ENCODE results near the gene HMGCS1. TPM values are rescaled to one million over a fixed set of nuclear protein-coding genes. Genes with fewer than 3 reads are reported as not detected.

HMGCS1 gene
- total RNA-seq, 2 experiments from 2014 or later = 105 TPM

DNA sequence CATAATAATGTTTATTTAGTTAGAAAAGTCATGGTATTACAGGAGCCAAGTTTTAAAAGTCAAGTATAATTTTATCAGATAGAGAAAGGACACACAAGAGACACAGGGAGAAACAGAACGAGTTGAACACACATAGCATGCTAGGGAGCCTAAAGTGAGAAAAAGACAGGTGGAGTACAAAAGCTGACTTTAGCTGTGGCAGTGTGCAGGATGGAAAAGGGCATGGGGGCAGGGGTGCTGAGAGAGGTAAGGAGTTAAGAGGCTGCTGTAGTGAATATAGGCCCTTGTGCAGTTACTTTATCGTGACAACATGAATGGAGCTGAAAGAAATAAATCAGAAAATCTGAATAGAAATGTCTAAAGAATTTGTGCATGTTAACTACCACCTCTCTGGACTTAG is 18.0 kb downstream of the HMGCS1 start:
- no peak overlapping the region for H3K4me3 Mint-ChIP-seq
- peak overlapping the region; percentile 19 for H3K27ac Mint-ChIP-seq
- DNase-seq = no peak
- intact Hi-C loops (cut with micrococcal nuclease) = no loop called here
- H3K4me1 Mint-ChIP-seq (ENCODE audit: low read depth) = peaks cover 1% of the 10 kb centered on the region
- CTCF ChIA-PET = interaction anchor here (0.6 kb wide), 1 partner anchor 382 kb away, joined by 3 read pairs; no protein-coding TSS in a partner anchor
- no peaks in the 10 kb centered on the region for H3K9me3 Mint-ChIP-seq
- peaks cover 57% of the 10 kb centered on the region for H3K36me3 Mint-ChIP-seq (ENCODE audit: low read depth)
- H3K27me3 Mint-ChIP-seq (ENCODE audit: low read depth) = no peaks in the 10 kb centered on the region

DNA sequence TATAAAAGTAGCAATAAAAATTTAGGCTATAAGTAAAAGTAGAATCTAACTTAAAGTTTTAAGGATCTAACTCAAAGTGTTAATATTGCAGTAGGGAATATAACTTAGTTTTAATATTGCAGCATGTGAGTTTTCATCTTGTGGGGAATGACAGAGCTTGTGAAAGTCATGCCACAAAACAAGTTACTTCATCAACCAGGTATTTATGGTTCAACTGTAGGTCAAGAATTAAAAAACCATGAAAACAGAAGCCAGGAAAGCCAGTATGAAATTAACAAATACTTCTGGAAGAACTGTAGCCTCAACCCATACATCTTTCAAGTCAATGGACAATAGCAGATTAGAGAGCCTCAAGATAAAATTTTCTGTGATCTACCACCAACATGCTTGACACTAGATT is 19.0 kb downstream of the HMGCS1 start:
- Mint-ChIP-seq H3K9me3 (no peaks in the 10 kb centered on the region), H3K4me1 (ENCODE audit: low read depth) (no peaks in the 10 kb centered on the region), H3K27me3 (ENCODE audit: low read depth) (no peaks in the 10 kb centered on the region), H3K27ac (no peak overlapping the region), H3K36me3 (ENCODE audit: low read depth) (peaks cover 57% of the 10 kb centered on the region), H3K4me3 (no peak overlapping the region)
- intact Hi-C loops (cut with micrococcal nuclease) = no loop called here
- no peak for DNase-seq
- CTCF ChIA-PET = interaction anchor here (0.8 kb wide), 1 partner anchor 95 kb away, joined by 3 read pairs; no protein-coding TSS in a partner anchor

DNA sequence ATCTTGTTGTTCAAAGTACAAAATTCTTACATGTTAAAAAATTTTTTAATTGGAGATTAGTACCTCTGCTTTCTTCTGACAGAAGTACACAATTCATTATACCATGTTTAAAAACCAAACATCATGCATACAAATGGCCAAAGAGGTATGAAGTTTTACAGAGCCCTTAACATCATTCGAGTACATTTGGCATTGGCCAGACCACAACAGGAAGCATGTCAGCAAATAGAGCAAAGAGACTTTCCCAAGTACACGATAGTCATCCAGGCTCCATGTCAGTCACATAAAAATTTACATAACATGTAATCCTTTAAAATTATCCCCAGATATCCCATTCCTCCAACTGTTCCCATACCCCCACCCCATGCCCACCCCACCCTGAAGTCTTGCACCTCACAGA is 22.5 kb downstream of the HMGCS1 start:
- Mint-ChIP-seq H3K27ac (no peak overlapping the region), H3K36me3 (ENCODE audit: low read depth) (peaks cover 53% of the 10 kb centered on the region), H3K27me3 (ENCODE audit: low read depth) (no peaks in the 10 kb centered on the region), H3K4me1 (ENCODE audit: low read depth) (no peaks in the 10 kb centered on the region), H3K4me3 (no peak overlapping the region), H3K9me3 (no peaks in the 10 kb centered on the region)
- no peak for DNase-seq
- CTCF ChIA-PET = interaction anchor here (0.8 to 1.2 kb wide), 3 partner anchors 48 to 185 kb away, joined by 3 to 5 read pairs (median 3); no protein-coding TSS in a partner anchor
- intact Hi-C loops (cut with micrococcal nuclease) = no loop called here

DNA sequence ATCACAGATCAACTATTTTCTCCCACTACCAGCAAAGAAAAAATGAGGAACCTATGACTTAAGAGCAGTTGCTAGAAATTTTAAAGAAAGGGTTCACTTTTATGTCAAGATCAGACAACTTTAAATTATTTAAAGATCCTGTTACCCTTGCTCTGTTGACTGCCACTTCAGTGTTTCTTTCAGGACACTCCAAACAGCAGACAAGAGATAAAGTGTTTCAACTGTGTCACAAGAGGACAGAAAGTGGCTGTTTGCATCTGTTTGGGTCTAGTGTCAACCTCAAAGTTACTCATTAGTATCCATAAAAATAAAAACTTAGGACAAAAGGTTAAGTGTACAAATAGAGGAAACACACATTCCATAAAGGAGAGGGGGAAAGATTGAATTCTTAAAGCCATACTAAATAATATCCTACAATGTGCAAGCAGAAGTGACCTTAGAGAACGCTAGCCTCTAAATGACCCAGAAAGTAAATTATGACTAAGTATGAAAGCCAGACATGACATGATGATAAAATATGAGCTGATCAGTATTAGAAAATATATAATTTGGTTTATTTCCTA is 24.9 kb downstream of the HMGCS1 start:
- H3K27me3 Mint-ChIP-seq (ENCODE audit: low read depth) = no peaks in the 10 kb centered on the region
- no peak overlapping the region for H3K27ac Mint-ChIP-seq
- H3K4me1 Mint-ChIP-seq (ENCODE audit: low read depth) = no peaks in the 10 kb centered on the region
- no peak for DNase-seq
- H3K36me3 Mint-ChIP-seq (ENCODE audit: low read depth) = peaks cover 37% of the 10 kb centered on the region
- CTCF ChIA-PET = interaction anchor here (1.4 kb wide), 1 partner anchor 101 kb away, joined by 4 read pairs; no protein-coding TSS in a partner anchor
- no peaks in the 10 kb centered on the region for H3K9me3 Mint-ChIP-seq
- H3K4me3 Mint-ChIP-seq = no peak overlapping the region
- intact Hi-C loops (cut with micrococcal nuclease) = no loop called here

DNA sequence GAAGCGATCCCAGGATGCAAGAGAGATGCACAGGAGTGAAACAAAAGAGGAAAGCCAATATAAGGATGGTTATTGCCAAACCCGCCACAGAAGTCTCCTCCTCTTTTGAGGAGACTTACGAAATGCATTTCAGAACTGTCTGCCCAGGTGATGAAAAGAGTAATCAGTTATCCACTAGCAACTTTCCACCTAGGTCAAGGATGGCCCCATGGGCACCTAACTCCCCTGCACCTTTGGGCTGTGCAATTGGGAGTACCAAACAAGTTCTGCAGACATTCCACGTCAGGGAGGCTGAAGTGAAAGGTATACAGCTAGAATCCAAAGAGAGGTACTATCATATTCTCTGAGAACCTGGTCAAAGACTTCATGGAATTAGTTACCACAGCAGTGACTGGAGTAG is 25.7 kb downstream of the HMGCS1 start:
- Mint-ChIP-seq H3K36me3 (ENCODE audit: low read depth) (peaks cover 34% of the 10 kb centered on the region), H3K27me3 (ENCODE audit: low read depth) (no peaks in the 10 kb centered on the region), H3K9me3 (no peaks in the 10 kb centered on the region), H3K4me3 (no peak overlapping the region), H3K27ac (no peak overlapping the region), H3K4me1 (ENCODE audit: low read depth) (no peaks in the 10 kb centered on the region)
- intact Hi-C loops (cut with micrococcal nuclease) = no loop called here
- CTCF ChIA-PET = interaction anchor here (0.7 kb wide), 1 partner anchor 54 kb away, joined by 3 read pairs; no protein-coding TSS in a partner anchor
- no peak for DNase-seq

DNA sequence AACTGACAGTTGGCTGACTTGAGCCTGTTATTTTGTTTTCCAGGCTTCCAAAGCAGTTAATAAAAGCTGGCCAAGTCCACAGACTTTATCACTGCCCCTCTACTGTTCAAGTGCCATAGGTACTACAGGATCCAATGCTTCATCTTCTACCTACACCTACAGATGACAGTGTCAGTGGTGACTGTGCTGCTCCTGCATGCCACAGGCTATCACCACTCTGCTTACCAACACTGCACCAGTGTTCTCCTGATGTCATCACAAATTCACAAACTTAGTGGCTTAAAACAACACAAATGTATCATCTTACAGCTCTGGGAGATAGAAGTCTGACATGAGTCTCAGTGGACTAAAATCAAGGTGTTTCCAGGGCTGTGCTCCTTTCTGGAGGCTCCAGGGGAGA is 26.6 kb downstream of the HMGCS1 start:
- Mint-ChIP-seq H3K27ac (no peak overlapping the region), H3K9me3 (no peaks in the 10 kb centered on the region), H3K27me3 (ENCODE audit: low read depth) (no peaks in the 10 kb centered on the region), H3K4me1 (ENCODE audit: low read depth) (no peaks in the 10 kb centered on the region), H3K4me3 (no peak overlapping the region), H3K36me3 (ENCODE audit: low read depth) (peaks cover 30% of the 10 kb centered on the region)
- CTCF ChIA-PET = interaction anchor here (0.7 kb wide), 1 partner anchor 53 kb away, joined by 3 read pairs; no protein-coding TSS in a partner anchor
- intact Hi-C loops (cut with micrococcal nuclease) = no loop called here
- no peak for DNase-seq

DNA sequence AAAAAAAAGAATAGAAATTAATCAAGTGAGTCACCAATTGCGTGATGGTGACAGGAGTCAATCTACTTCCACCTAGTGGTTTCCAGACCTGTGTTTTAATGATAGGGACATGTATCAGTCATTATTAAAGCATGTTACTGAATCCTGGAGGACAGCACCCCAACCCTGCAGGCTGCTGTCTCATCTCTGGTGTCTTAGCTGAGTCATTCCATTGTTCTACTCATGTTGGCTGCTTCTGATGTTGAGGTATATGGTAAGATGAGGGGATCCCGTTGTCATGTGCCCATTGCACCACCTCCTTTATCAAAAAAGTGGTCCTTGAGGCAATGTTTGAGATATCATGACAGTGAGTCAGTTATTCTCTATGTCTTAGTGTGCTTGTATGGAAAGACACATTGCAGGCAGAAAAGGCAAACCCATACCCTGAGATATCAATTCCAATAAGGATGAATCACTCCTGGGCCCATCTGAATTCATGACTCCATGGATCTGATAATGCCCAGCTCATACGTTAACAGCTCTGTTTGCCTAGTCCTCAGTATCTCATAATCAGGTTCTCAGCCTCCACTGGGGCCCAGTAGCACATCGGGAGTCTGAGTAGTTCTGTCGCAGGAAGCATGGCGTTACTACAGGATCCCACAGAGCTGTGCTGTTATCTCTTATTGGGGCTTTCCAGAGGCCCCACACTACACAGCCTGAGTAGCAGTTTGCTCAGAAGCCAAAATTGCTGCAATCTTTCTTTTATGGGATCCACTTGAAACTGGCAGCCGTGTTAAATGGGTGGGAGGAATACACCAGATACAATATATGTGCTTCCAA is 31.2 kb downstream of the HMGCS1 start:
- intact Hi-C loops (cut with micrococcal nuclease) = no loop called here
- no peaks in the 10 kb centered on the region for H3K4me1 Mint-ChIP-seq (ENCODE audit: low read depth)
- H3K27ac Mint-ChIP-seq = no peak overlapping the region

DNA sequence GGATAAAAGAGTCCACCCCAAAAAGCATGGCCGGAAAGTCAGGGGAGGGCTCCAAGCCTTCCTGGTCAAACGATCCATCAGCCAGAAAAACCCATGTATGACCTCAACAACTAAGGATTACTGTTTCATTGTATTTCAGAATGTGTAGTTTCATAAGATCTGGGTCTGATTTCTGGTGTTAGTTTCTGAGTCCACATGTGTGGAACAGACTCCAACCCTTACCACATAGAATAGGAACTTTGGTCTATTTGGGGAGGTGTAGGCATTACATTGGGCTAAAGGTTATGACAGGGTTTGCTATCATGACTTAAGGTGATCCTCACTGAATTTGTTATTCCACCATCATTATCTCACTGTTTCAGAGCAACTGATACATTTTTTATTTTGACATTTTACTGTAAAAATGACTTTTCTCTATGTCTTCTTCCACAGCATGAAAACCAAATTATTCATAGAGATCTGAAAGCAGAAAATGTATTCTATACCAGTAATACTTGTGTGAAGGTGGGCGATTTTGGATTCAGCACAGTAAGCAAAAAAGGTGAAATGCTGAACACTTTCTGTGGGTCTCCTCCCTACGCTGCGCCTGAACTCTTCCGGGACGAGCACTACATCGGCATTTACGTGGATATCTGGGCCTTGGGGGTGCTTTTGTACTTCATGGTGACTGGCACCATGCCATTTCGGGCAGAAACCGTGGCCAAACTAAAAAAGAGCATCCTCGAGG is 33.5 kb downstream of the HMGCS1 start:
- H3K27ac Mint-ChIP-seq = no peak overlapping the region

More for the DNA sequence above, 31.2 kb downstream of the HMGCS1 start:
- Mint-ChIP-seq H3K27me3 (ENCODE audit: low read depth) (no peaks in the 10 kb centered on the region), H3K4me3 (no peak overlapping the region), H3K36me3 (ENCODE audit: low read depth) (peaks cover 6% of the 10 kb centered on the region), H3K9me3 (no peaks in the 10 kb centered on the region)
- DNase-seq = peak; percentile 15
- CTCF ChIA-PET = interaction anchor here (0.7 to 1.1 kb wide), 2 partner anchors 161 to 227 kb away, joined by 3 read pairs; partner anchors contain the start of gene ZNF131

DNA sequence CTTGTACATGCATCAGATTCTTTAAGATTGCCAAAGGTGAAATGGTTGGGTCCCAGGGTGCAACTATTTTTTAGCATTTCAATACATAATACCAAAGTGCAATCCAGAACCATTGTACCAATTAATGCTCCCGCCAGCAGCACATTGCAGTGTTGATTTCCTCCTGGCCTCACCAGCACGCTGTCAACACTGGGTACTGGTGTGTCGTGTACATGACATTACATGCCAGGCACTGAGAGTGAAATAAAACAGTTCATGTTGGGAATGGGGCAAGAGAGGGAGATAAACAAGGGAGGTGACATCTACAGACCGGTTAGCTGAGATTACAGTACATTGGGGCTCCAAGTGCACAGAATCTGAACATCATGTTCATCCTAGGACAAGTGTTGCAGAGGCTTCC is 37.8 kb downstream of the HMGCS1 start:
- no peaks in the 10 kb centered on the region for H3K4me1 Mint-ChIP-seq (ENCODE audit: low read depth)
- H3K9me3 Mint-ChIP-seq = no peaks in the 10 kb centered on the region
- no peak overlapping the region for H3K4me3 Mint-ChIP-seq
- H3K27me3 Mint-ChIP-seq (ENCODE audit: low read depth) = peaks cover 11% of the 10 kb centered on the region
- intact Hi-C loops (cut with micrococcal nuclease) = no loop called here
- no peaks in the 10 kb centered on the region for H3K36me3 Mint-ChIP-seq (ENCODE audit: low read depth)
- H3K27ac Mint-ChIP-seq = no peak overlapping the region
- no peak for DNase-seq
- CTCF ChIA-PET = no interaction called here

More for the DNA sequence above, 33.5 kb downstream of the HMGCS1 start:
- no peak overlapping the region for H3K4me3 Mint-ChIP-seq
- no peaks in the 10 kb centered on the region for H3K4me1 Mint-ChIP-seq (ENCODE audit: low read depth)
- DNase-seq = no peak
- H3K27me3 Mint-ChIP-seq (ENCODE audit: low read depth) = peaks cover 2% of the 10 kb centered on the region
- no peaks in the 10 kb centered on the region for H3K9me3 Mint-ChIP-seq
- intact Hi-C loops (cut with micrococcal nuclease) = no loop called here
- no peaks in the 10 kb centered on the region for H3K36me3 Mint-ChIP-seq (ENCODE audit: low read depth)
- CTCF ChIA-PET = no interaction called here

DNA sequence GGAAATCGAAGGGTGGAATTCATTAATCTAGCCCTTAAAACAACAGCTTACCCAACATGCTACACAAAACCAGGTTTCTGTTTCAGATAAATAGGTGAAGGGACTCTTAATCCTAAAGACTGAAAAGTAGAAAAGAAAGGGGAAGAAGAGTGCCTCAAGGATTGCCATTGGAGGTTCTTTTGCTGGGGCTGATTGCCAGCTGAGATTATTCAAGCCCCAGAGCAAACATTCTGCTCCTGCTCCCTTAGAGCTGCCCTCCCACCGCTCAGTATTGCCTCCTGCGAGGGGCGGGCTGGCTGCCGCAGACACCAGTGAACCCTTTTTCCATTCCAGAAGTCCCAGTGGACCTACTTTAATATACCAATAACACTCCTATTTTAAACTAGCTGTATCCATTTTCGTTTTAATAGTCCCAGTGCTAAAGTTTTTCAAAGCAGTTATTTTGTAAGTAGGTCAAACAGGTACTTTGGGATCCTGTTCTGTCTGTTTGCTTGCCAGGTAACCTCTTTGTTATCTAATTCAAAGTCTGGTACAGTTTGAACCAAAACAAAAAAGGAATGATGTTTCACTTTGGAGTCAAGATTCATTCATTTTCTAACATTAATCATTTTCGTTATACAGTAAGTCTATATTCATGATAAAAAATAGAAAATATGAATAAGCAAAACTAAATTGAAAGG is 38.6 kb downstream of the HMGCS1 start:
- CTCF ChIA-PET = interaction anchor here (0.6 kb wide), 1 partner anchor 1061 kb away, joined by 3 read pairs; no protein-coding TSS in a partner anchor
- Mint-ChIP-seq H3K4me3 (no peak overlapping the region), H3K9me3 (no peaks in the 10 kb centered on the region), H3K27me3 (ENCODE audit: low read depth) (peaks cover 14% of the 10 kb centered on the region), H3K36me3 (ENCODE audit: low read depth) (no peaks in the 10 kb centered on the region), H3K27ac (no peak overlapping the region), H3K4me1 (ENCODE audit: low read depth) (no peaks in the 10 kb centered on the region)
- intact Hi-C loops (cut with micrococcal nuclease) = no loop called here
- no peak for DNase-seq

DNA sequence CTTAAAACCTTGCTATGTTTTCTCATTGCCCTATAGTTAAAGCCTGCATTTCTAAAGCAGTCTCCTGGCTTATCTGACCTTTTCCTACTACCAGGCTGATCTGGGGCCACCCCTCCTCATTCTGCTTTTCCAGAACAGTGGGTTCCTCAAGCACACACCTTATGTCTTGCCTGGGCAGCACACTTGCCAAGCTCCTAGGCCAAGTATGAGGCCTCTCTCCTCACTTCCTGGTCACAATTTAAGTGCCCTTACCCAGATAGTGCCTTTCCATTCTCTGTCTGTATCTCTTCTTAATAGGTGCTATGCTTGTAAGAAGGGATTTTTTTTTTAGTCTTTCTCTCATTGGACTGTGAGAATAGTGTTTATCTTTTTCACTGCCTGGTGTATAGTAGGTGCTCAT is 39.7 kb downstream of the HMGCS1 start:
- intact Hi-C loops (cut with micrococcal nuclease) = no loop called here
- DNase-seq = no peak
- no peaks in the 10 kb centered on the region for H3K9me3 Mint-ChIP-seq
- H3K4me1 Mint-ChIP-seq (ENCODE audit: low read depth) = no peaks in the 10 kb centered on the region
- peaks cover 15% of the 10 kb centered on the region for H3K27me3 Mint-ChIP-seq (ENCODE audit: low read depth)
- H3K36me3 Mint-ChIP-seq (ENCODE audit: low read depth) = no peaks in the 10 kb centered on the region
- CTCF ChIA-PET = no interaction called here
- no peak overlapping the region for H3K27ac Mint-ChIP-seq
- no peak overlapping the region for H3K4me3 Mint-ChIP-seq

DNA sequence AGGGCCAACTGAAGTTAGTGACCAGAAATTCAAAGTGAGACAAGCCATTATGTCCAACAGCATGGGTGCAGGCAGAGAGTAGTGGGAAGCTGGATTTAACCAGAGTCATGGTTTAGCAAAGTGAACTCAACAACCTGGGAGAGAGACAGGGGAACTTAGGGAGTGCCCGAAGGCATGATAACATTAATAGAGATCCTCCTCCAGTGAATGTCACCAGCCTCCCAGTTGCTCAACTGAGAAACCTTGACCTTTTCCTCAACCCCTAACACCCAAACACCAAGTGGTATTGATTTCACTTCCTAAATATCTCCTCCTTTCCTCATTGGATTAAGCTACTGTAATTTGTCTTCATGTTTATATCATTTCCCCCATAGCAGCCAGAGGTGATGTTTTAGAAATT is 42.6 kb downstream of the HMGCS1 start:
- Mint-ChIP-seq H3K4me3 (no peak overlapping the region), H3K27ac (no peak overlapping the region), H3K9me3 (peaks cover 3% of the 10 kb centered on the region), H3K36me3 (ENCODE audit: low read depth) (no peaks in the 10 kb centered on the region), H3K4me1 (ENCODE audit: low read depth) (peaks cover 2% of the 10 kb centered on the region), H3K27me3 (ENCODE audit: low read depth) (peaks cover 29% of the 10 kb centered on the region)
- CTCF ChIA-PET = interaction anchor here (0.6 to 1.1 kb wide), 3 partner anchors 11 to 269 kb away, joined by 3 to 5 read pairs (median 3); no protein-coding TSS in a partner anchor
- DNase-seq = no peak
- intact Hi-C loops (cut with micrococcal nuclease) = no loop called here

Measured in activated naive CD4-positive, alpha-beta T cell treated with anti-CD3 and anti-CD28 coated beads for 36 hours (primary cell).